GM12872 (cell line): ENCODE measurements around the gene PDK2.

Experiments
- CTCF ChIP-seq: IDR thresholded peaks from 3 replicates; pipeline ENCODE4 v1.5.1; 2011; ENCODE audit warnings: low read depth, mild to moderate bottlenecking, low read length, moderate library complexity; ENCODE audit not compliant: insufficient read depth

PDK2 gene

GRCh38 chr17:50144845-50145531 is 49.8 kb downstream of the PDK2 start:
- no peak for TF ChIP-seq CTCF

GRCh38 chr17:50145532-50146229 is 50.5 kb downstream of the PDK2 start:
- no peak for TF ChIP-seq CTCF

- TF ChIP-seq CTCF = peak; percentile 51; the same call in 2 of the 3 replicates
Observed at GRCh38 chr17:50146230-50146926, 51.2 kb downstream of the PDK2 start.

GRCh38 chr17:50146927-50147665 is 51.9 kb downstream of the PDK2 start:
- TF ChIP-seq CTCF = no peak

GRCh38 chr17:50147841-50148225 is 52.7 kb downstream of the PDK2 start:
- TF ChIP-seq CTCF = no peak

GRCh38 chr17:50148226-50149090 is 53.3 kb downstream of the PDK2 start:
- no peak for TF ChIP-seq CTCF

GRCh38 chr17:50149091-50149416 is 53.9 kb downstream of the PDK2 start:
- TF ChIP-seq CTCF = no peak
